Measurements from ENCODE around the gene PZP.

PZP gene

GRCh38 chr12:9111525-9111924 lies 96.7 kb downstream of the PZP start:
- TF ChIP-seq CTCF (IDR thresholded peaks at IDR 0.05; ENCODE audit: low read length, missing control alignments): no peak
- H3K4me3 ChIP-seq (replicated peaks; ENCODE audit: low read depth, low read length): no peak overlapping the region
- no peak for DNase-seq (ENCODE audit: low read depth)

GRCh38 chr12:9109737-9110491 lies 98.3 kb downstream of the PZP start:
- H3K4me3 ChIP-seq (replicated peaks; ENCODE audit: low read depth, low read length): no peak overlapping the region
- no peak for TF ChIP-seq CTCF (IDR thresholded peaks at IDR 0.05; ENCODE audit: low read length, missing control alignments)
- DNase-seq (ENCODE audit: low read depth): no peak

- no peak for TF ChIP-seq CTCF (IDR thresholded peaks at IDR 0.05; ENCODE audit: low read length, missing control alignments)
- no peak overlapping the region for H3K4me3 ChIP-seq (replicated peaks; ENCODE audit: low read depth, low read length)
- DNase-seq (ENCODE audit: low read depth): no peak
These were observed 99.0 kb downstream of the PZP start for GRCh38 chr12:9109213-9109522.

GRCh38 chr12:9108504-9109212 lies 99.5 kb downstream of the PZP start:
- no peak for DNase-seq (ENCODE audit: low read depth)
- H3K4me3 ChIP-seq (replicated peaks; ENCODE audit: low read depth, low read length): no peak overlapping the region
- no peak for TF ChIP-seq CTCF (IDR thresholded peaks at IDR 0.05; ENCODE audit: low read length, missing control alignments)

- H3K4me3 ChIP-seq (replicated peaks; ENCODE audit: low read depth, low read length): no peak overlapping the region
- no peak for TF ChIP-seq CTCF (IDR thresholded peaks at IDR 0.05; ENCODE audit: low read length, missing control alignments)
- no peak for DNase-seq (ENCODE audit: low read depth)
These were observed 100.7 kb downstream of the PZP start for GRCh38 chr12:9107542-9107873.

- no peak for DNase-seq (ENCODE audit: low read depth)
- no peak overlapping the region for H3K4me3 ChIP-seq (replicated peaks; ENCODE audit: low read depth, low read length)
- TF ChIP-seq CTCF (IDR thresholded peaks at IDR 0.05; ENCODE audit: low read length, missing control alignments): no peak
These were observed 101.3 kb downstream of the PZP start for GRCh38 chr12:9106610-9107541.
